Gastrocnemius medialis (tissue), 4 donors: ENCODE measurements around the gene HSDL2. TPM values are rescaled to one million over a fixed set of nuclear protein-coding genes. Genes with fewer than 3 reads are reported as not detected.
"Not testable (repeated sequence)": the region's sequence is repeated elsewhere in the genome, so short reads cannot be mapped to it uniquely, and the experiment has no call there.

Source experiments
- ATAC-seq, 2 donors: fragments of 150-250 bp; one replicate each; pipeline ENCODE4 v1.9.1; 2016
- DNase-seq, 2 donors: peaks; one replicate each; pipeline ENCODE4 v3.0.0-alpha.2; 2019
- H3K27ac ChIP-seq, 4 donors: fragments of 200-600 bp; sonication (generic); 1 replicate in 1 of 4; 2 replicates in 3 of 4; pipeline ENCODE4 v1.5.1; 2016 to 2018; ENCODE audit warnings: mild to moderate bottlenecking in 2 of 4, moderate library complexity in 1 of 4
- H3K27me3 ChIP-seq, 3 donors: fragments of 200-600 bp; sonication (generic) in 2 of 3; 1 replicate in 1 of 3; 2 replicates in 2 of 3; pipeline versions ENCODE4 v1.5.1 to v1.6.0; 2016 to 2019; ENCODE audit warnings: mild to moderate bottlenecking in 1 of 3, moderate library complexity in 1 of 3
- H3K36me3 ChIP-seq, 2 donors: fragments of 200-600 bp; sonication (generic) in 1 of 2; one replicate each; pipeline ENCODE4 v1.5.1; 2017 to 2018
- H3K4me1 ChIP-seq, 2 donors: fragments of 200-600 bp; sonication (generic) in 1 of 2; one replicate each; pipeline ENCODE4 v1.5.1; 2016 to 2017; ENCODE audit warnings: mild to moderate bottlenecking in 2 of 2
- H3K4me3 ChIP-seq, 4 donors: fragments of 200-600 bp; sonication (generic) in 3 of 4; 1 replicate in 1 of 4; 2 replicates in 3 of 4; pipeline ENCODE4 v1.5.1; 2016 to 2019; ENCODE audit warnings: mild to moderate bottlenecking in 2 of 4
- H3K9me3 ChIP-seq, 3 donors: fragments of 200-600 bp; sonication (generic) in 2 of 3; 1 replicate in 1 of 3; 2 replicates in 2 of 3; pipeline ENCODE4 v1.5.1; 2016 to 2019
- CTCF ChIP-seq, 5 experiments: fragments of 450-650 bp in 3 of 5; fragments of 200-600 bp in 2 of 5; sonication (generic) in 2 of 5; IDR thresholded peaks in 4 of 5; conservative IDR thresholded peaks in 1 of 5; 1 replicate in 4 of 5; 2 replicates in 1 of 5; pipeline ENCODE4 v1.5.1; 2016 to 2019; ENCODE audit warnings: antibody characterized with exemption in 5 of 5, mild to moderate bottlenecking in 3 of 5, moderate library complexity in 3 of 5
- POLR2A ChIP-seq, 2 donors: fragments of 450-650 bp; IDR thresholded peaks; one replicate each; pipeline ENCODE4 v1.6.1; 2017; ENCODE audit warnings: antibody characterized with exemption in 2 of 2, mild to moderate bottlenecking in 2 of 2, moderate library complexity in 2 of 2
- in situ Hi-C, 4 donors: fragments of 200-750 bp; cut with MboI; loops; one replicate each; pipeline versions ENCODE4 v1.15.0 to v1.8.0; 2017; ENCODE audit warnings: low sequenced_read_pairs in 4 of 4
- intact Hi-C: fragments of 100-400 bp; cut with DNase I; formaldehyde crosslinking; loops from one replicate; pipeline ENCODE4 v1.15.1; 2023; ENCODE audit warnings: low total_unique reads
- total RNA-seq, 4 donors: library from RNA; depleted of rRNA; stranded (reverse); fragments of >200 nt; gene quantifications; one replicate each; pipeline versions ENCODE4 v1.1.0 to v1.2.3, GENCODE V29; 2016

HSDL2 gene
- total RNA-seq, 4 donors from 2014 or later: 68.9 to 106 (median 93.5) TPM

DNA sequence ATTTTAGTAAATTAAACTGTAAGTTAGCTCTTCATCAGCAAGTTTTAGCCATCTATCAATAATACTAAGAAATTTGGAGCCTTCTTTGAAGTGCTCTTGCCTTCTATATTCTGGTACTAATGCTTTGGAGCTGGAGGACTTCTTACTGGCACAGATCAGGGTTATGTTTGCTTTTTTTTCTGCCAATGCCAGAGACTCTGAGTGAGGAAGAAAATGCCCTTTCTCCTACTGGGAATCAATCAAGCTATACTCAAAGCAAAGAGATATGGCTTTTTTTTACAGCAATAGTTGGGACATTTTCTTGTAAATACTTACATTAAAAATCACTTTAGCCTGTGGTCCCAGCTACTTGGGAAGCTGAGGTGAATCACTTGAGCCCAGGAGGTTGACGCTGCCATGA lies 4.3 kb downstream of the HSDL2 start:
- H3K9me3 ChIP-seq: no peaks in the 10 kb centered on the region
- no peaks in the 10 kb centered on the region for H3K27me3 ChIP-seq
- H3K4me3 ChIP-seq: no peak overlapping the region
- no peaks in the 10 kb centered on the region for H3K36me3 ChIP-seq
- H3K27ac ChIP-seq: peak overlapping the region; percentile 8 to 39 (median 29)
- DNase-seq: no peak
- peaks cover 29 to 37% of the 10 kb centered on the region in 2 donors for H3K4me1 ChIP-seq
- ATAC-seq: no peak
- in situ Hi-C loops (no loop called here), intact Hi-C loops (loop anchor here (5.0 kb wide), 3 partner anchors 38 to 902 kb away; partner anchors contain the start of genes DNAJC25 and ECPAS)
- TF ChIP-seq POLR2A (IDR thresholded peaks at IDR 0.05): no peak
- TF ChIP-seq CTCF (IDR thresholded peaks at IDR 0.05 in 4 of 5, conservative IDR thresholded peaks at IDR 0.05 in 1 of 5): no peak

GRCh38 chr9:112384690-112385089 lies 4.8 kb downstream of the HSDL2 start:
- Histone ChIP-seq H3K27me3 (no peaks in the 10 kb centered on the region), H3K27ac (peak overlapping the region; percentile 8 to 39 (median 29)), H3K9me3 (no peaks in the 10 kb centered on the region), H3K36me3 (no peaks in the 10 kb centered on the region), H3K4me3 (no peak overlapping the region), H3K4me1 (peaks cover 29 to 37% of the 10 kb centered on the region in 2 donors)
- DNase-seq (no peak), ATAC-seq (no peak)
- intact Hi-C loops (loop anchor here (5.0 kb wide), 3 partner anchors 38 to 902 kb away; partner anchors contain the start of genes DNAJC25 and ECPAS), in situ Hi-C loops (no loop called here)
- TF ChIP-seq CTCF (IDR thresholded peaks at IDR 0.05 in 4 of 5, conservative IDR thresholded peaks at IDR 0.05 in 1 of 5) (no peak), POLR2A (IDR thresholded peaks at IDR 0.05) (no peak)

DNA sequence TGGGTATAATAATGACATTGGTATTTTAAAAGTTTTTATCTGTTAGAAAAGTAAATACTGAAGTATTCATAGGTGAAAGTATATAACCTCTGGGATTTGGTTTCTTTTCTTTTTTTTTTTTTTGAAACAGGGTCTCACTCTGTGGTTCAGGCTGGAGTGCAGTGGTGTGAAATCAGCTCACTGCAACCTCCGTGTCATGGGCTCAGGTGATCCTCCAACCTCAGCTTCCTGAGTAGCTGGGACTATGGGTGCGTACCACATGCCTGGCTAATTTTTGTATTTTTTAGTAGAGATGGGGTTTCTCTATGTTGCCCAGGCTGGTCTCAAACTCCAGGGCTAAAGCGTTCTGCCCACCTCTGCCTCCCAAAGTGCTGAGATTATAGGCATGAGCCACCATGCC lies 7.2 kb downstream of the HSDL2 start:
- Histone ChIP-seq H3K27ac (no peak overlapping the region), H3K27me3 (no peaks in the 10 kb centered on the region), H3K4me3 (no peak overlapping the region), H3K9me3 (no peaks in the 10 kb centered on the region), H3K36me3 (no peaks in the 10 kb centered on the region), H3K4me1 (peaks cover 21 to 24% of the 10 kb centered on the region in 2 donors)
- DNase-seq: no peak
- TF ChIP-seq POLR2A (IDR thresholded peaks at IDR 0.05) (no peak), CTCF (IDR thresholded peaks at IDR 0.05 in 4 of 5, conservative IDR thresholded peaks at IDR 0.05 in 1 of 5) (no peak)
- no peak for ATAC-seq
- in situ Hi-C loops: no loop called here
- intact Hi-C loops: no loop called here

DNA sequence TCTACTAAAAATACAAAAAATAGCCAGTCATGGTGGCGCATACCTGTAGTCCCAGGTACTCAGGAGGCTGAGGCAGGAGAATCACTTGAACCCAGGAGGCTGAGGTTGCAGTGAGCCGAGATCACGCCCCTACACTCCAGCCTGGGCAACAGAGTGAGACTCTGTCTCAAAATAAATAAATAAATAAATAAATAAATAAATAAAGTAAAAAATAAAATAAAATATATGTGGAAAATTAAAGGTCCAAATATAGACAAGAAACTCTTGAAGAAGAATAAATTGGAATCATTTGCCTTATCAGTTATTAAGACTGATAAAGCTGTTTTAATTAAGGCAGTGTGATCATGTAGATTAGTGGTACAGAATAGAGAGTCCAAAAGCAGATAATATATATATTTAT lies 10.0 kb downstream of the HSDL2 start:
- DNase-seq, in situ Hi-C loops, H3K36me3 ChIP-seq, H3K27me3 ChIP-seq, intact Hi-C loops, ATAC-seq, H3K9me3 ChIP-seq, H3K4me3 ChIP-seq, H3K27ac ChIP-seq: not testable (repeated sequence)
- H3K4me1 ChIP-seq: peaks cover under 1 to 11% of the 10 kb centered on the region in 2 donors

DNA sequence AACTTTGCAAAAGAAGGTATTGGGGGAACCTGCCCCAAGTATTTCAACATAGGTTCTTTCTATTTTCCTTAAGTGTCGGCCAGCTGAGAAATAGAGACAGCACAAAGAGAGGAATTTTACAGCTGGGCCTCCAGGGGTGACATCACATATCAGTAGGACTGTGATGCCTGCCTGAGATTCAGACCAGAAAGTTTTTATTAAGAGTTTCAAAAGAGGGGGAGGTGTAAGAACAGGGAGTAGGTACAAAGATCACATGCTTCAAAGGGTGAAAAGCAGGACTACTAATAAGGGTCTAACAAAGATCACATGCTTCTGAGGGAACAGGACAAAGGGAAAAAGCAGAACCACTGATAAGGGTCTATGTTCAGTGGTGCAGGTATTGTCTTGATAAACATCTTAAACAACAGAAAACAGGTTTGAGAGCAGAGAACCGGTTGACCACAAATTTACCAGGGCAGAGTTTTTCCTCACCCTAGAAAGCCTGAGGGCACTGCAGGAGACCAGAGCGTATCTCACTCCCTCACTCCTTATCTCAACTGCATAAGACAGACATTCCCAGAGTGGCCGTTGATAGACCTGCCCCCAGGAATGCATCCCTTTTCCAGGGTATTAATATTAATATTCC lies 12.1 kb downstream of the HSDL2 start:
- H3K27ac ChIP-seq, intact Hi-C loops, H3K27me3 ChIP-seq, H3K36me3 ChIP-seq, H3K4me3 ChIP-seq, DNase-seq, ATAC-seq, in situ Hi-C loops, H3K9me3 ChIP-seq: not testable (repeated sequence)
- peaks cover 0 to 15% of the 10 kb centered on the region in 2 donors for H3K4me1 ChIP-seq

DNA sequence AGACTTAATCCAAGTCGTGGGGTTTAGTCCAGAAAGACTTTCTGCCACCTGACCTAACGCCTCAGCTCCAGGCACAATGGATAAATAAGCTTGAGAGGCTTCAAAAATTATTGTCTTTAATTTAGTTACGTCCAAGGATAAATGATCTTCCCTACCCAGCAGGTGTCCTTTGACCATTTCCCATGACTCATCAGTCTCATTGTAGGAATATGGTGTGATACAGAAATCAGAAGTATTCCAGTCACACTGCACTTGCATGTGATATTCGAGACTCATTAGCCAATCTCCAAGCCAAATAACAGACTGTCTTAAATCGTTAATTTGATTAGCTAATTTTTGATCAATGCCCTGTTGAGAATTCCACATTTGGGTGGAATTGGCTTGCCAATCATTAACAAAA lies 13.2 kb downstream of the HSDL2 start:
- H3K4me3 ChIP-seq, in situ Hi-C loops, H3K27me3 ChIP-seq, DNase-seq, ATAC-seq, H3K9me3 ChIP-seq, H3K36me3 ChIP-seq, intact Hi-C loops: not testable (repeated sequence)
- Histone ChIP-seq H3K4me1 (peaks cover 0 to 15% of the 10 kb centered on the region in 2 donors), H3K27ac (peak overlapping the region; percentile 21 to 36 (median 30))
